ENCODE data around the gene CROCC.

CROCC gene

DNA sequence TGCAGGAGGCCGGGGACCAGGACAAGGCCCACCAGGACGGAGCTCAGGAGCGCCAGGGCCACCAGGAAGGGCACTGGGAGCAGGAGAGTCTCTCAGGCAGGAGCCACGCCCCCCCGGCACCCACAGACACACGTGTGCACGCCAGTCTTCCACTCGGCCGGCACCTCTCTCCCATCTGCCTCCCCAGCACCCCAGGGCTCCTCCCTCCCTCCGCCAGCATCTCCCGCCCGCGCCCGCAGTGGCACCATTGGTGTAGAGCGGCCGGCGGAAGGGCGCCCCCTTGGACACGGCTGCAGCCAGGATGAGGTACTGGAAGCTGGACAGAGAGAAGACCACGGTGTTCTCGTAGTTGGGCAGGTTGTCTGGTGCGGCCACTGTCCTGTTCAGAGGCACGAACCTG, 64.8 kb downstream of the CROCC start:
- DNase-seq (ENCODE audit: low spot score), result no peak

GRCh38 chr1:16986962-16987361, 65.2 kb downstream of the CROCC start:
- peak; percentile 49 for DNase-seq (ENCODE audit: low spot score)

DNA sequence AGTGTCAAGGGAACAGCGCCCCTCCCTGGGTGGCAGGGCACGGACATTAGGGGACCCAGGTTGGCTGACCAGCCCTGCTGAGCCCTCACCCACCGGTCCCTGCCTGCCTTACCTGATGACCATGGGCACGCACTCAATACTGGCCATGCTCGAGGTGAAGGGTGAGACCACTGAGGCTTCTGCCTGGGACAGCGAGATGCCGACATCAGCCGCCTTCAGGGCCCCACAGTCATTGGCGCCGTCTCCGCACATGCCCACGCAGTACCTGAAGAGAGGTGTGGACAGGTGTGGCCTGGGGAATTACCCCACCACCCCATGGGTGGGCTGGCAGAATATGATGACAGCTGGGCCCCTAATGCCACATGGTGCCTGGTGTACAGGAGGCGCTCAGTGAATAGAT, 66.5 kb downstream of the CROCC start:
- no peak for DNase-seq (ENCODE audit: low spot score)

- no peak for DNase-seq (ENCODE audit: low spot score)
Measured at GRCh38 chr1:16989676-16990391, 68.1 kb downstream of the CROCC start.

- DNase-seq (ENCODE audit: low spot score), result no peak
Measured at GRCh38 chr1:16991571-16991970, 69.8 kb downstream of the CROCC start.

GRCh38 chr1:16992102-16992501, 70.4 kb downstream of the CROCC start:
- DNase-seq (ENCODE audit: low spot score), result no peak

DNA sequence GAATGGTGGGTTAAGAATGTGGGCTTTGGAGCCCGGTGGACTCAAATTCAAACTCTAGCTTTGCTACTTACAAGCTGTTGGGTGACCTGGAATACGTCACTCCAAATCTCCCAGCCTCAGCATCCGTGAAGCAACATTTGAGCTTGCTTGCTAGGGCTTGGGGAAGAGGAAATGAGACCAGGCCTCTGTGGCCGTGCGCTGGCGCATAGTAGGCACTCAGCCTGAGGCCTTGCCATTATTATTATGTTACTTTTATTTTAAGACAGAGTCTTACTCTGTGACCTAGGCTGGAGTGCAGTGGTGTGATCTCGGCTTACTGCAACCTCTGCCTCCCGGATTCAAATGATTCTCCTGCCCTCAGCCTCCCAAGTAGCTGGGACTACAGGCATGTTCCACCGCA, 70.9 kb downstream of the CROCC start:
- DNase-seq (ENCODE audit: low spot score), result no peak

DNA sequence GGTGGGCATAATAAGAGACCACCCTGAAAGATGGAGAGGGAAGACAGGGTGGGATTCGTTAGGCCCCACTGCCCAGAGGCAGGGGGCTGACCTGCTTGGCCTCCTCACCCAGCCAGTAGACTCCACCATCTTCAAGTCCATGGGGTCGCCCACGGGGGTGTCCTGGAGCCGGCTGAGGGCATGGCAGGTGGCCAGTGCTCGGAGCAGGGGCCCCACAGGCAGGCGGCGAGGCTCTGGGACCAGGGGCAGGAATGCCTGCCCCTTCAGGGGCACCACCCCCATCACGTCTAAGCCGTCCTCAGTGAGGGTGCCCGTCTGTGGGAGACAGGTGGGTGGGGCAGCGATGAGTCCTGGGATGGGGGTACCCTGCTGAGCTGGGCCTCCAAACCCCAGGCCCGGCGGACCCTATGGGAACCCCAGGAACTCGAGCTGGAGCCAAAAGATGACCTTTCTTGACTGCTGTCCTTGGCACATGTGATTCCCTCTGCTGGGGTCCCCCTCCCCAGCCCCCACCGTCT, 71.8 kb downstream of the CROCC start:
- DNase-seq (ENCODE audit: low spot score), result no peak

- DNase-seq (ENCODE audit: low spot score), result no peak
Measured at GRCh38 chr1:16996845-16997244, 75.1 kb downstream of the CROCC start.

- DNase-seq (ENCODE audit: low spot score), result no peak
Measured at GRCh38 chr1:16998589-16998988, 76.9 kb downstream of the CROCC start.

GRCh38 chr1:16999863-17000262, 78.1 kb downstream of the CROCC start:
- DNase-seq (ENCODE audit: low spot score), result no peak

DNA sequence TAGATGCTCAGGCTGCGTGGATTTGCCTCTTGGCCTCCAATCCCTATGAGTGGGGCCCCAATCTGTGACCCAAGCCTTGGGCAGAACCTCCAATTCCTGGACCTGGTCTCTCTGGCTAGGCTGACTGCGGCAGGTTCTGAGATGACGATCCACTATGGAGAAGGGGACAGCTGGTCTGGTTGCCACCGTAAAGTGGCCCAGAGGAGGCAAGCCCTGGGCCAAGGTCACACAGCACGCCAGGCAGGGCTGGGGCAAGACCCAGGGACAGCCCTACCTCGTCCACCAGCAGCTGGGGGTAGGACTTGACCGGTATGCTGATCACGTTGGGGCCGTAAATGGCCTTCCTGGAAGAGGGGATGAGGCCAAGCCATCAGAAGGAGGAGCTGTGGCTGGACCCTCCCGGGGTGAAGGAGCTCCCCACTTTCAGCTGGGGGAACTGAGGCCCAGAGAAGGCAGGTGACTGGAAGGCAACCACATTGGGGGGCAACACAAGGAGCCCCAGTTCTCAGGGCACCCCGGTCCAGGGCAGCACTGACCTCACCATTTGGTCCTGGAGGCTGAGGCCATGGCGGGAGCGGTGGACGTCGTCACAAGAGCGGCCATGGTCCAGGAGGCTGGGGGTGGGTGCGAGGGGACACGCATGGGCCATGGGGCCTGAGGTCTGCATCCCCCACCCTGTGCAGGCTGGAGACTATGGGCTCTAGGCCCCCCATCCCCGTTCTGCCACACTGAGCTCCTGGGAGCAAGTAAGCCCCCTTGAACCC, 80.2 kb downstream of the CROCC start:
- no peak for DNase-seq (ENCODE audit: low spot score)

DNA sequence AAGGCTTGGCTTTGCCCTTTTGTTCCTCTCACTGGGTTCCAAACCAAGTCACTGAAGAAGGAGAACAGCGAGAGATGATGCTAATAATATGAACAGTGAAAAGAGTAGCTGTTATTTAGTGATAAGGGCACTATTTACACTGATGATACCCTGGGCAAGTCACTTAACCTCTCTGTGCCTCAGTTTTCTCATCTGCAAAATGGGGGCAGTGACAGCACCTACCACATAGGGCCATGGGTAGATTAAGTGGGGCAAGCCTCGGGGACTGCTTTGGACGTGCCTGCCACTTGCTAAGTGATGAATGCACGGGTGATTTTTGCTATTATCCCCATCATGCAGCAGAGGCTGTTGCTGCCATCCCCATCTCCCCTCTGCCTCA, 80.8 kb downstream of the CROCC start:
- DNase-seq (ENCODE audit: low spot score), result no peak

DNA sequence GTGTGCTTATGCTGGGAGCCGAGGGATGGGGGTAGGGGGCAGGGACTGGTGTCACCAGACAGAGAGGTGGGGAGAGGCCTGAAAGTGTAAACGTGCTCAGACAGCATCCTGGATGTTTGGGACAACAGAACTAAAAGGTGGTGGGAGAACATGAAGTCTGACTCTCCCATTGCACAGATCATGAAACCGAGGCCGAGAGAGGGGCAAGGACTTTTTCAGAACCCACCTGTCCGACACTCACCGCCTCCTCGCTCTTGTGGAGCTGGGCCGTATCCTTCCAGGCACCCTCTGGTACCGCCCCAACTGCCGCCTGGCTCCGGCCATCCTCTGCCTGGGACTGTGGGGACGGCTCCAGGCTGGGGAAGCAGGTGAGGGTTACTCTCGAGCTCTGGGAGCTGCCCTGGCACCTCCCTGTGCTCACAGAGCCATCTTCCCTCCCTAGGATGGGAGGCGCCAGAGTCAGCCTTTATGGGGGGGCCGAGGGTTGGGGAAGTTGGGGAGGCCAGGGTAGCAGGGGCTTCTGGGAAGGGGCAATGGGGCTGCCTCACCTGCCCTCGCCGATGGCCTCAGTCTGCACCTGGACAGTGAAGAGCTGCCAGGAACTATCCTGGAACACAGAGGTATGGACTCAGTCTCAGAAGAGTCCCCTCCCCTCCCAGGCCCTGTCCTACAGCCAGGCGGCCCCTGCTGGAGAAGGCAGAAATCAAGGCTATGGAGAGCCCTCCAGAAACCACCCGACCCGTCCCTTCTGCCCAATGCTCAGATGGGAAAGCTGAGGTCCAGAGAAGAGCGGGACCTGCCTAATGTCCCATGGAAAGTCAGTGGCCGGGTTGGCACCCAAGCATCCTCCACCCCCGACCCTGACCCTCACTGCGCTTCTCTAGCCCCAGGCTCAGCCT, 83.0 kb downstream of the CROCC start:
- DNase-seq (ENCODE audit: low spot score), result peak; percentile 11

DNA sequence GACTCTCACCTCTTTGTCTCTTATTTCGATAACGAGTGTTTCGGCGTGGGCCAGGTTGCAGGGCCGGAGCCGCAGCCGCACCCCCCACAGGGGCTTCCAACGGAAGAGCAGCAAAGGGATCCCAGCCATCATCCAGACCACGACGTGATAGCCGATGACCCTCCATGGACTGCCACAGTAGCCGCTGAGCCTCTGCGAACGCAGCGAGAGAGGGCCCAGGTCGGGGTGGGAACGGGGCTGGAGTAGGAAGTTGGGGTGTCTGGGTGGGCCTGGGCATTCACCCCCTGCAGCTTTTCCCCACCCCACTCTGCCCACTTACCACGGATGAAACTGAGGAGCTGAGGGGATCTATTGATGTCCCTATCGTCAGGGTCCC, 83.6 kb downstream of the CROCC start:
- DNase-seq (ENCODE audit: low spot score), result no peak

DNA sequence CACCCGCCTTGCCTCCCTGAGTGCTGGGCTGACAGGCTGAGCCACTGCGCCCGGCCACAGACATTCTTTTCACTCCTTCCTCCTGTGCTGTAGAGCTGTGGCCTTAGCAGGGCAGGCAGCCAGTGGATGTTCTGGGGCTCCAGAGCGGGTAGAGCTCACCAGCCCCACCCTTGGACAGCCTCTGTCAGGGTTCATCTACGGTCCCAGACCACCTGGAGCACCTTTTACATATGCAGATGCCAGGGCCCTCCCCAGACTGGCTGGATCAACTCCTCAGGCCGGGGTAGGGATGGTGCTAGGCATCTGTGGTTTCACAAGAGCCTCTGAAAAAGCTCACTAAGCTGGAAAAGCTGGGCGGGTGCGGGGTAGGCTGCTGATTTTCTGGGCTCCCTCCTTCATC, 85.4 kb downstream of the CROCC start:
- peak; percentile 9 for DNase-seq (ENCODE audit: low spot score)

- DNase-seq (ENCODE audit: low spot score), result no peak
Measured at GRCh38 chr1:17008208-17008855, 86.6 kb downstream of the CROCC start.

GRCh38 chr1:17009706-17010105, 88.0 kb downstream of the CROCC start:
- DNase-seq (ENCODE audit: low spot score), result peak; percentile 17

GRCh38 chr1:17011092-17011438, 89.3 kb downstream of the CROCC start:
- peak; percentile 17 for DNase-seq (ENCODE audit: low spot score)

GRCh38 chr1:17011439-17012307, 89.9 kb downstream of the CROCC start, which contains the start of gene ATP13A2:
Gene ATP13A2 (minus strand): TSS chr1:17011928. CDS start chr1:17011738, 190 bp downstream.
- DNase-seq (ENCODE audit: low spot score), result peak; percentile 95
